Karpas-422 (cell line): ENCODE data around the gene RAB11FIP2. TPM values are rescaled to one million over a fixed set of nuclear protein-coding genes. Genes with fewer than 3 reads are reported as not detected.

Source experiments
- DNase-seq: peaks from one replicate; pipeline ENCODE4 v3.0.0-alpha.2; 2015
- H2AFZ ChIP-seq: fragments of 200-600 bp; sonication (generic); 2 replicates; pipeline ENCODE4 v1.6.1; 2014; ENCODE audit warnings: antibody characterized with exemption, low read length, mixed read lengths
- H3K27ac ChIP-seq: fragments of 200-600 bp; sonication (generic); 2 replicates; pipeline ENCODE4 v1.5.1; 2014; ENCODE audit warnings: mild to moderate bottlenecking, low read length, moderate library complexity
- H3K27me3 ChIP-seq: fragments of 200-600 bp; sonication (generic); 2 replicates; pipeline ENCODE4 v1.6.1; 2014; ENCODE audit warnings: low read length, mixed read lengths
- H3K36me3 ChIP-seq: fragments of 200-600 bp; sonication (generic); 2 replicates; pipeline ENCODE4 v1.6.1; 2014; ENCODE audit warnings: low read length, mixed read lengths; ENCODE audit not compliant: insufficient read depth
- H3K4me1 ChIP-seq: fragments of 200-600 bp; sonication (generic); 2 replicates; pipeline ENCODE4 v1.6.1; 2014; ENCODE audit warnings: mild to moderate bottlenecking, low read length, mixed read lengths
- H3K4me2 ChIP-seq: fragments of 200-600 bp; sonication (generic); 2 replicates; pipeline ENCODE4 v1.6.1; 2014; ENCODE audit warnings: low read length, low read depth, mild to moderate bottlenecking; ENCODE audit not compliant: poor library complexity, severe bottlenecking
- H3K4me3 ChIP-seq: fragments of 200-600 bp; sonication (generic); 2 replicates; pipeline ENCODE4 v1.5.1; 2014; ENCODE audit warnings: mild to moderate bottlenecking, antibody characterized with exemption, low read length, mixed read lengths
- H3K79me2 ChIP-seq: fragments of 200-600 bp; sonication (generic); 2 replicates; pipeline ENCODE4 v1.6.1; 2014; ENCODE audit warnings: mild to moderate bottlenecking, low read length, mixed read lengths
- H3K9ac ChIP-seq: fragments of 200-600 bp; sonication (generic); 2 replicates; pipeline ENCODE4 v1.6.0; 2014; ENCODE audit warnings: low read length
- H3K9me2 ChIP-seq: fragments of 200-600 bp; sonication (generic), shearing (Covaris generic); replicated peaks from 2 replicates; pipeline ENCODE4 v1.6.0; 2014; ENCODE audit warnings: mild to moderate bottlenecking, low read length, moderate library complexity; ENCODE audit not compliant: insufficient read depth
- H3K9me3 ChIP-seq: fragments of 300-700, 200-600 bp; sonication (generic); 2 replicates; pipeline ENCODE4 v1.6.1; 2014; ENCODE audit warnings: low read length, mixed read lengths
- H4K20me1 ChIP-seq: fragments of 200-600 bp; sonication (generic); 2 replicates; pipeline ENCODE4 v1.6.1; 2014; ENCODE audit warnings: mild to moderate bottlenecking, antibody characterized with exemption, low read length, low read depth; ENCODE audit not compliant: insufficient read depth
- total RNA-seq: library from RNA; depleted of rRNA; stranded (reverse); fragments of >200 nt; shearing (Covaris generic); gene quantifications from 2 replicates; pipeline ENCODE4 v1.2.3, GENCODE V29; 2014; ENCODE audit warnings: low replicate concordance

The RAB11FIP2 gene
- total RNA-seq, 1 experiment from 2014 or later: 33.5 TPM

DNA sequence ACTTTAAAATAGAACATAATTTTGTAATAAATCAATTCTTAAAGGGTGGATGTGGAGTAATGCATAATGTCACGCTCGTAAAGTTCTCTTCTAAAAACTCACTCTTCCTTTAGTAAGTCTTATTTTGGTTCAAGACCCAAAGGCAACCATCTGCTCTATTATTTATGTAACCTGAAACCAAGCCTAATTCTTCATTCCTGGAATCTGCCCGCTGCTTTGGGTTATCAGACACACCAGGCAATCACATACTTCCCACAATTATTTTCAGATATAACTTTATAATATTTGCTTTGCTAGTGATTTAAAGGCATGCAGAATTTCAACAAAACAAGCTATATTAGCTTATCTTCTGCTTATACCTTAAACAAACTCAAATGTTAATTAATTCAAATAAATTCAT lies 39.0 kb downstream of the RAB11FIP2 start:
- Histone ChIP-seq H3K27me3 (no peaks in the 10 kb centered on the region), H3K4me1 (peaks cover 2% of the 10 kb centered on the region), H3K9ac (no peak overlapping the region), H2AFZ (no peak overlapping the region), H3K36me3 (peaks cover 33% of the 10 kb centered on the region; the same call in 1 of the 2 replicates), H3K79me2 (0 out of 2 replicates have a peak, but pooled peaks cover 3% of the 10 kb centered on the region), H3K9me3 (no peaks in the 10 kb centered on the region), H3K9me2 (no peaks in the 10 kb centered on the region), H3K4me3 (no peak overlapping the region), H4K20me1 (no peaks in the 10 kb centered on the region), H3K4me2 (no peak overlapping the region), H3K27ac (no peak overlapping the region)
- DNase-seq: no peak

DNA sequence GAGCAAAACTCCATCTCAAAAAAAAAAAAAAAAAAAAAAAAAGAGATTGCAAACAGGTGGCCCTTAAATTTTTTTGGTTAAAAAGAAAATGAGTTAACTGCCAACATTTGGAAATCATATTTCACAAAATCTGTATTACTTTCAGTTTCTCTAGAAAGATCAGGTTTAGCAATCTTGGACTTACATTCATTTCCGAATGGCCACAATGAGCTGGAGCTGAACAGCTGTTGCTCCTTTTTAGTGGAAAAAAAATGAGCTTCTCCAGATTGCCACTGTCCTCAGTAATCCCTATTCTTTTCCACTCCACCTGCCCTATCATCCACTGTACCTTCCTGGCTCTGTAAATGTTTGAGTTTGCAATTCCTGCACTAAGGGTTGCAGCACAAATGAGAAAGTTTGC lies 43.6 kb downstream of the RAB11FIP2 start:
- Histone ChIP-seq H4K20me1 (no peaks in the 10 kb centered on the region), H3K4me1 (no peaks in the 10 kb centered on the region), H3K9ac (no peak overlapping the region), H3K27ac (no peak overlapping the region), H3K9me2 (no peaks in the 10 kb centered on the region), H3K79me2 (0 out of 2 replicates have a peak, but pooled peaks cover 3% of the 10 kb centered on the region), H3K36me3 (peaks cover 29% of the 10 kb centered on the region; the same call in 1 of the 2 replicates), H3K27me3 (no peaks in the 10 kb centered on the region), H3K9me3 (no peaks in the 10 kb centered on the region), H2AFZ (no peak overlapping the region), H3K4me3 (no peak overlapping the region), H3K4me2 (no peak overlapping the region)
- no peak for DNase-seq

DNA sequence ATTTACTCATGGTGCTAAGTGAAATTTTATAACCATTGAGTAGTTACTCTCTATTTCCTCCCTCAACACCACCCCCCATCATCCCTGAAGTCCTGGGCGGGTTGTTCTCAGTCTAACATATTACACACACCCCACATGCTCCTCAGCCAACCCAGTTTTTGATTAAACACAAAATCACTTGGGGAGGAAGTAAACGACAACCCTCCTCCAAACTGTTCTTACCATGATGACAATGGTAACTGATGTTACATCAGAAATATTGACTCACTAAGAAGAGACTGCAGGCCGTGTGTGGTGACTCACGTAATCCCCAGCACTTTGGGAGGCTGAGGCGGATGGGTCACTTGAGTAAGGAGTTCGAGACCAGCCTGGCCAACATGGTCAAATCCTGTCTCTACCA lies 44.2 kb downstream of the RAB11FIP2 start:
- Histone ChIP-seq H3K4me2 (no peak overlapping the region), H3K4me1 (no peaks in the 10 kb centered on the region), H2AFZ (no peak overlapping the region), H3K36me3 (peaks cover 24% of the 10 kb centered on the region; the same call in 1 of the 2 replicates), H3K27ac (no peak overlapping the region), H4K20me1 (no peaks in the 10 kb centered on the region), H3K27me3 (no peaks in the 10 kb centered on the region), H3K9me3 (no peaks in the 10 kb centered on the region), H3K9me2 (no peaks in the 10 kb centered on the region), H3K9ac (no peak overlapping the region), H3K4me3 (no peak overlapping the region), H3K79me2 (0 out of 2 replicates have a peak, but pooled peaks cover 3% of the 10 kb centered on the region)
- DNase-seq: no peak

DNA sequence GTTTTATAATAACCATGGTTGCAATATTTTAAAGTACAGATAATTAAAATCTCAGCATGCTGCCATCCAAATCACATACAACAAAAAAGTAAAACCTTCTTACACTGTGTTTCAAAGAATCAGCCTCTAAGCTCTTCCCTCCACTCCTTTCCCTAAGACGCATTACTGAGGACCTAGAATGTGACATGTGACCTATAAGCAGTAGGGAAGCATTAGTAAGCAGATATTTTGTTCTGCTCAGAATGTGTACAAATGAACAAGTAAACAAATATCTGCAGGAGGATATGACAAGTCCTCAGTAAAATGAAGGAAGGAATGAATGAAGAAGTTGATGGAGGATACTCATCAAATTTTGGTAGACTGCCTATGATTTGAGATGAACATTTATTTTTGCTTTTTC lies 49.1 kb downstream of the RAB11FIP2 start:
- no peak overlapping the region for H3K4me2 ChIP-seq
- no peaks in the 10 kb centered on the region for H3K79me2 ChIP-seq
- H4K20me1 ChIP-seq: no peaks in the 10 kb centered on the region
- no peak overlapping the region for H3K27ac ChIP-seq
- H3K4me1 ChIP-seq: no peaks in the 10 kb centered on the region
- H3K9me2 ChIP-seq: no peaks in the 10 kb centered on the region
- H3K27me3 ChIP-seq: no peaks in the 10 kb centered on the region
- 0 out of 2 replicates have a peak, but pooled peaks cover 5% of the 10 kb centered on the region for H3K36me3 ChIP-seq
- DNase-seq: no peak
- H3K9me3 ChIP-seq: no peaks in the 10 kb centered on the region
- H2AFZ ChIP-seq: no peak overlapping the region
- H3K9ac ChIP-seq: no peak overlapping the region
- no peak overlapping the region for H3K4me3 ChIP-seq

DNA sequence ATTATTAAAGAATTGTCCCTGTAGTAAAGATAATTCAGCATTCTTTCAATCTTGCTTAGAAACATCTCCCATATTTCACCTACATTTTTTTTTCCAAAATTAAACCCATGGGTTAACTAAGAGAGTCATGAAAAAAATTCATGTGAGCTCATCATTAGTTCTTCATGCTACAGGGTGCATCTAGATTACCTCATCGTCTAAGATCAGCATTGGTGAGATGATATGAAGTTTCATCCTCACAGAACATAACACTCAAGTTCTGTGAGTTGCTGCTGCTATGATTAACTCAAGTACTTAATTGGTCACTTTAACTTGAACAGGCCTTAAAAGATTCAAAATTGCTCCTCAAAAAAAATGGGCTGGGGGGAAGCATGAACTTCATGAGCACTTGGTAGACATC lies 50.0 kb downstream of the RAB11FIP2 start:
- Histone ChIP-seq H3K79me2 (no peaks in the 10 kb centered on the region), H3K9ac (no peak overlapping the region), H3K9me3 (no peaks in the 10 kb centered on the region), H3K4me2 (no peak overlapping the region), H3K27me3 (no peaks in the 10 kb centered on the region), H3K27ac (no peak overlapping the region), H2AFZ (no peak overlapping the region), H4K20me1 (no peaks in the 10 kb centered on the region), H3K36me3 (0 out of 2 replicates have a peak, but pooled peaks cover 5% of the 10 kb centered on the region), H3K9me2 (no peaks in the 10 kb centered on the region), H3K4me1 (no peaks in the 10 kb centered on the region), H3K4me3 (no peak overlapping the region)
- DNase-seq: no peak

DNA sequence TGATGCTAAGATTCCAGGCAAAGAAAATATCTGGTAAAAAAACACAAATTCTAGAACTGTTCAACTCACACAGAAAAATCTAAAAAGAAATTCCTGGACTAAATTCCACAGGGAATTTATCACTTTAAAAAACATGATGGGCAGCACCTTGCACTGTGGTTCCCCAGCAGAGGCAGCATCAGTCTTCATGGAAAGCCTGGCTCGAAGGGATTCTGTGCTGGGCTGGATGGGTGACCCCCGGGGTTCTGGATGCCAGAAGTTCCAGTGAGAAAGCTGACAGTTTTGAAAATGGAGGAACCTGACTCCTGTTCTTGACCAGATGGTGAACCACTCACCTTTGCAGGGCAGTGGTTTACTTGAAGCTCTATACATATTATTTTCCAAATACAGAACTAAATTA lies 52.0 kb downstream of the RAB11FIP2 start:
- DNase-seq: no peak
- H3K79me2 ChIP-seq: no peaks in the 10 kb centered on the region
- no peaks in the 10 kb centered on the region for H4K20me1 ChIP-seq
- no peaks in the 10 kb centered on the region for H3K27me3 ChIP-seq
- no peaks in the 10 kb centered on the region for H3K9me3 ChIP-seq
- no peak overlapping the region for H2AFZ ChIP-seq
- no peak overlapping the region for H3K4me3 ChIP-seq
- H3K9me2 ChIP-seq: no peaks in the 10 kb centered on the region
- no peak overlapping the region for H3K27ac ChIP-seq
- H3K4me2 ChIP-seq: no peak overlapping the region
- 0 out of 2 replicates have a peak, but pooled peaks cover 5% of the 10 kb centered on the region for H3K36me3 ChIP-seq
- no peaks in the 10 kb centered on the region for H3K4me1 ChIP-seq
- no peak overlapping the region for H3K9ac ChIP-seq

DNA sequence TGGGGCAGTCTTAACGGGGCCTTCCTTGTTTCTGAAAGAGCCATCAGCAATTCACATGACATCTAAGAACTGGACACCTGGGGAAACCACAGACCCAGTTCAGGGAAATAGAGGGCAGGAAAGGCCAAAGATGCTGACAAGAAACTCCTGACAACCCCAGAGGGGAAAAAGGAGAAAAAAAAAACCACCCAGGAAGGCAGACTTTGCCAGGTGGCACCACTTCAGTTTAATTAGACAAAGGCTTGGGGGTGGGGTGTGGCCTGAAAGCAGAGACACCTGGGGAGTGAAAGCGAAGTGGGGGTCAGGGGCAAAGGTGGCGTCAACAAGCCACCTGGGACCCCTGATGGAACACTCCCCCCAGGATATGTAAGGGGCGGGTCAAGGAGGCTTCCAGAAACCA lies 53.6 kb downstream of the RAB11FIP2 start:
- Histone ChIP-seq H3K4me2 (no peak overlapping the region), H3K4me1 (no peaks in the 10 kb centered on the region), H3K4me3 (no peak overlapping the region), H3K79me2 (no peaks in the 10 kb centered on the region), H3K27me3 (no peaks in the 10 kb centered on the region), H3K9ac (no peak overlapping the region), H3K27ac (no peak overlapping the region), H2AFZ (no peak overlapping the region), H3K36me3 (no peaks in the 10 kb centered on the region), H4K20me1 (no peaks in the 10 kb centered on the region), H3K9me3 (no peaks in the 10 kb centered on the region), H3K9me2 (no peaks in the 10 kb centered on the region)
- no peak for DNase-seq

DNA sequence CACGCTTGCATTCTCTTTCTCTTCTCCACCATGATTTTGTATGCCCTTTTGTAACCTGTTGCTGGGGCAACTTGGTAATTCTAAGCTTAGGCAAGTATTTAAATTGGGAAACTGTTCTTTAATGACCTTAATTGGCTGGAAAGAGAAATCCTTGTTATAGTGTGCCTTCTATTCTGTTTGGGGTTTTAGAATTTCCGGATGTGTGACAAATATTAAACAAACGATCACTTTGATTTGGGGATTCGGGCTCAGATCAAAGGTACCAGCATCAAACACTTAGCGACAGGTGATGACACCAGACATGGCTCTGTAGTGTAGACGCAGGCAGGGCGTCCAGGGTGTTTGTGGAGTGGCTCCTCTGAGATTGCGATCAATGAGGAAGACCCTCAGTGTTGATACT lies 55.0 kb downstream of the RAB11FIP2 start:
- Histone ChIP-seq H3K4me3 (no peak overlapping the region), H3K9me3 (0 out of 2 replicates have a peak, but pooled peaks cover 4% of the 10 kb centered on the region), H3K4me2 (no peak overlapping the region), H3K36me3 (no peaks in the 10 kb centered on the region), H4K20me1 (no peaks in the 10 kb centered on the region), H3K9me2 (no peaks in the 10 kb centered on the region), H3K79me2 (no peaks in the 10 kb centered on the region), H3K27ac (no peak overlapping the region), H2AFZ (no peak overlapping the region), H3K4me1 (no peaks in the 10 kb centered on the region), H3K9ac (no peak overlapping the region), H3K27me3 (no peaks in the 10 kb centered on the region)
- no peak for DNase-seq
